Stimulated activated CD4-positive, alpha-beta T cell treated with anti-CD3 and anti-CD28 coated beads, TNF-alpha, amount 100 ng/mL, for 4 hours (primary cell): Measurements from ENCODE around the gene SBK2.
A peak's percentile ranks its signal among the peaks of the same experiment; 100 is the strongest.

ENCODE experiments used
- DNase-seq, 3 experiments: peaks; one replicate each; pipeline ENCODE4 v3.0.0-alpha.2; 2020; ENCODE audit warnings: low read depth in 3 of 3

The SBK2 gene

DNA sequence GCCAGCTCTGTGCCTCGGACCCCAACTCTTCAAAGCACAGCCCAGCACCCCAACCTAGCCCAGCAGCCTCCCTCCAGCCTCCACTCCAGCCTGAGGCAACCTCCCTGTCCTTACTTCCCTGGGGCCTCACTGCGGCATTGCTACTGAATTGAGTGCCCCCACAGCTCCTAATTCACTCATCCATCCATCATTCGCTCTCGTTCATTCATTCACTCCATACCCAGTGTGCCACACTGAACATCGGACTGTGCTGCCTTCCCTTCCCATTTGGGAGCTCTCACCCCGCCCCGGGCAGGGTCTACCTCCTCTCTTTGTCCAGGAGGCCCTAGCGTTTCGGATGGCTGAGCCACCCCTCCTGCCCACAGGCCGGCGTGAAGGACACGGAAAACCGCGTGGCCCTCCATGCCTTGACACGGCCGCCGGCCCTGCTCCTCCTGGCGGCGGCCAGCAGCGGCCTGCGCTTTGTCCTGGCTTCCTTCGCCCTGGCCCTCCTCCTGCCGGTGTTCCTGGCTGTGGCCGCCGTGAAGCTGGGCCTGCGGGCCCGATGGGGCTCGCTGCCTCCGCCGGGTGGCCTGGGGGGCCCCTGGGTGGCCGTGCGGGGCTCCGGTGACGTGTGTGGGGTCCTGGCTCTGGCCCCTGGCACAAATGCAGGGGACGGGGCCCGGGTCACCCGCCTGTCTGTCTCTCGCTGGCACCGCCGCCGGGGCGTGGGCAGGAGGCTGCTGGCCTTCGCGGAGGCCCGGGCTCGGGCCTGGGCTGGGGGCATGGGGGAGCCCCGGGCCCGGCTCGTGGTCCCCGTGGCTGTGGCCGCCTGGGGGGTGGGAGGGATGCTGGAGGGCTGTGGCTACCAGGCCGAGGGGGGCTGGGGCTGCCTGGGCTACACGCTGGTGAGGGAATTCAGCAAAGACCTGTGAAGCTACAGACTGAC lies 50.6 kb downstream of the SBK2 start:
- DNase-seq, result no peak

DNA sequence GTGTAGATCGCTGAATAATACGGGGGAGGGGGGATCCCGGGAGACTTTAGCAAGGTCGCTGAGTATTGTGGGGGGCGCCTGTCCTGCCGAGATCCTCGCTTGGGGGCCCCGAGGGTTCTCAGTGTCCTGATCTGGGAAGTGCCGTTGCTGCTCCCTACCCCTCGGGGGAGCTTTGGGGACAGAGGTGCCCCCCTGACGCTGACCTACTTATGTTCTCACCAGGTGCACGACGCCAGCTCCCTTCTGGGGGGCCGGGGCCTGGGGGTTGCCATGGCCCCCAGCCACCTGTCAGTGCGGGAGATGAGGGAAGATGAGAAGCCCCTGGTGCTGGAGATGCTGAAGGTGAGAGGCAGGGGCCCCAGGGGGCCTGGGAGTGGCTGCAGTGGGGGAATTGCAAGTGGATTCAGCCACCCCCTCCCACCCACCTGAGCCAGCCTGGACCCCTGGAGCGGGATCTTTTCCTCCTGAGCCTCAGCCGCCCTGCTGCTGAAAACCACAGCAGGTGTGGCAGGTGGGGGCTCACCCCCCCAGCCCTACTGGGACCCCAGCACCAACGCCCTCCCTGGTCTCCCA lies 51.4 kb downstream of the SBK2 start:
- no peak for DNase-seq

- peak; percentile 22 to 59 (median 45) for DNase-seq
Measured at GRCh38 chr19:55484593-55485438, 52.1 kb downstream of the SBK2 start, which contains the start of gene NAT14. Gene NAT14 (plus strand): TSS chr19:55485188. CDS start chr19:55485709, 521 bp downstream.

DNA sequence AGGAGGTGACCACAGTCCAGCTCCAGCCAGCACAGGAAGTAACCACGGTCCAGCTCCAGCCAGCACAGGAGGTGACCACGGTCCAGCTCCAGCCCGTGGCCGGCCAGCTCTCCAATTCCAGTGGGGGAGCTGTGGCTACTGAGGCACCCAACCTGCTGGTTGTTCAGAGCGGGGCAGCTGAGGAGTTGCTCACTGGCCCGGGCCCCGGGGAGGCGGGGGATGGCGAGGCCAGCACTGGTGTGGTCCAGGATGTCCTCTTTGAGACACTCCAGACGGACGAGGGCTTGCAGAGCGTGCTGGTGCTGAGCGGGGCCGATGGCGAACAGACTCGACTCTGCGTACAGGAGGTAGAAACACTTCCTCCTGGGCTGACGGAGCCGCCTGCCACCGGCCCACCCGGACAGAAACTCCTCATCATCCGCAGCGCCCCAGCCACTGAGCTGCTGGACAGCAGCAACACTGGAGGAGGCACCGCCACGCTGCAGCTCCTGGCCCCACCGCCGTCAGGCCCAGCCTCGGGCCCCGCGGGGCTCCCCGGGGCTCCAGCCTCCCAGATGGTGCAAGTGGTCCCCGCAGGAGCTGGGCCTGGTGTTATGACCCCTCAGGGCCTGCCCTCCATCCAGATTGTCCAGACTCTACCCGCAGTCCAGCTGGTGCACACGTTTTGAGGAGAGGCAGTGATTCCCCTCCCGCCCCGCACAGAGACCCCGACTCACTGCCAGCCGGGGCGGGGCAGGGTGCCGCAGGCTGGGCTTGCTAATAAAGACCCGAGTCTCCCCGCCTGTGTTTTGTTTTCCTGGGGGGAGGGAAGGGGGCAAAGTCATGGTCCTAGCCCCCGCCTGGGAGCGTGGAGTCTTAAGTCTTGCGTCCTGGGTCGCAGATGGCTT lies 53.0 kb downstream of the SBK2 start:
- no peak for DNase-seq

- no peak for DNase-seq
Measured at GRCh38 chr19:55482967-55483705, 53.8 kb downstream of the SBK2 start.

DNA sequence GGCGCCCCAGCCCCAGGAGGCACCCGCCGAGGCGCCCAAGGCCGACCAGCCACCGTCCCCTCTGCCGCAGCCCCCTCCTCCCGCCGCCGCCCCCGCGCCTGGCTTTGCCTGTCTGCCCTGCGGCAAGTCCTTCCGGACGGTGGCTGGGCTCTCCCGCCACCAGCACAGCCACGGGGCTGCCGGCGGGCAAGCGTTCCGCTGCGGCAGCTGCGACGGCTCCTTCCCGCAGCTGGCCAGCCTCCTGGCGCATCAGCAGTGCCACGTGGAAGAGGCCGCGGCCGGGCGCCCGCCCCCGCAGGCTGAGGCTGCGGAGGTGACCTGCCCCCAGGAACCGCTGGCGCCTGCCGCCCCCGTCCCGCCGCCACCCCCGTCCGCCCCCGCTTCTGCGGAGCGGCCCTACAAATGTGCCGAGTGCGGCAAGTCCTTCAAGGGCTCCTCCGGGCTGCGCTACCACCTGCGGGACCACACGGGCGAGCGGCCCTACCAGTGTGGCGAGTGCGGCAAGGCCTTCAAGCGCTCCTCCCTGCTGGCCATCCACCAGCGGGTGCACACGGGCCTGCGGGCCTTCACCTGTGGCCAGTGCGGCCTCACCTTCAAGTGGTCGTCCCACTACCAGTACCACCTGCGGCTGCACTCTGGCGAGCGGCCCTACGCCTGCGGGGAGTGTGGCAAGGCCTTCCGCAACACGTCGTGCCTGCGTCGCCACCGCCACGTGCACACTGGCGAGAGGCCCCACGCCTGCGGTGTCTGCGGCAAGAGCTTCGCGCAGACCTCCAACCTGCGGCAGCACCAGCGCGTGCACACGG lies 54.6 kb downstream of the SBK2 start:
- no peak for DNase-seq

- no peak for DNase-seq
Measured at GRCh38 chr19:55481794-55482155, 55.2 kb downstream of the SBK2 start.

- no peak for DNase-seq
Measured at GRCh38 chr19:55481148-55481793, 55.7 kb downstream of the SBK2 start.

GRCh38 chr19:55479451-55480230 lies 57.3 kb downstream of the SBK2 start:
- DNase-seq, result no peak

DNA sequence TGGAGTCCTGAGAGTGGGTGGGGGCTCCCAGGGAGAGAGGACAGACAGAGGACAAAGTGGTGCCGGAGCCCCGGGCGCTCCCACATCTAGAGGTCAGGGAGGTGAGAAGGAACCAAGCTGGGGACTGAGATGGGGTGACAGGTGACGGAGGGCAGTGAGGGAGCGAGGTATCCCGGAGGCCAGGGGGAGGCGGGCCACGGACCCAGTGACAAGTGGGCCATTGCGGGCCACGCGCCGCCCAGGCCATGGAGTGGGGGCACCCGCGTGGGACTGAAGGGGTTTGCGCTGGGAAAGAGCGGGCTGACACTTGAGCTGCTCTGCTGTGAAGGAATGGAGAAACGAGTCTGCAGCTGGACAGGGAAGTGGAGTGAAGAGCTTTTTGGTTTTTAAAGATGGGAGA lies 57.9 kb downstream of the SBK2 start:
- no peak for DNase-seq
